Fibroblast of peridontal ligament (primary cell): ENCODE data around the gene OTOP3.
"Not testable (repeated sequence)": the region's sequence is repeated elsewhere in the genome, so short reads cannot be mapped to it uniquely, and the experiment has no call there.

Experiments used
- DNase-seq: peaks from one replicate; pipeline ENCODE4 v3.0.0-alpha.2; 2010; ENCODE audit errors: extremely low read depth

OTOP3 gene, protein sequence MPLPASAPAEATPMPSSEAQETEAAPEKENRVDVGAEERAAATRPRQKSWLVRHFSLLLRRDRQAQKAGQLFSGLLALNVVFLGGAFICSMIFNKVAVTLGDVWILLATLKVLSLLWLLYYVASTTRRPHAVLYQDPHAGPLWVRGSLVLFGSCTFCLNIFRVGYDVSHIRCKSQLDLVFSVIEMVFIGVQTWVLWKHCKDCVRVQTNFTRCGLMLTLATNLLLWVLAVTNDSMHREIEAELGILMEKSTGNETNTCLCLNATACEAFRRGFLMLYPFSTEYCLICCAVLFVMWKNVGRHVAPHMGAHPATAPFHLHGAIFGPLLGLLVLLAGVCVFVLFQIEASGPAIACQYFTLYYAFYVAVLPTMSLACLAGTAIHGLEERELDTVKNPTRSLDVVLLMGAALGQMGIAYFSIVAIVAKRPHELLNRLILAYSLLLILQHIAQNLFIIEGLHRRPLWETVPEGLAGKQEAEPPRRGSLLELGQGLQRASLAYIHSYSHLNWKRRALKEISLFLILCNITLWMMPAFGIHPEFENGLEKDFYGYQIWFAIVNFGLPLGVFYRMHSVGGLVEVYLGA

DNA sequence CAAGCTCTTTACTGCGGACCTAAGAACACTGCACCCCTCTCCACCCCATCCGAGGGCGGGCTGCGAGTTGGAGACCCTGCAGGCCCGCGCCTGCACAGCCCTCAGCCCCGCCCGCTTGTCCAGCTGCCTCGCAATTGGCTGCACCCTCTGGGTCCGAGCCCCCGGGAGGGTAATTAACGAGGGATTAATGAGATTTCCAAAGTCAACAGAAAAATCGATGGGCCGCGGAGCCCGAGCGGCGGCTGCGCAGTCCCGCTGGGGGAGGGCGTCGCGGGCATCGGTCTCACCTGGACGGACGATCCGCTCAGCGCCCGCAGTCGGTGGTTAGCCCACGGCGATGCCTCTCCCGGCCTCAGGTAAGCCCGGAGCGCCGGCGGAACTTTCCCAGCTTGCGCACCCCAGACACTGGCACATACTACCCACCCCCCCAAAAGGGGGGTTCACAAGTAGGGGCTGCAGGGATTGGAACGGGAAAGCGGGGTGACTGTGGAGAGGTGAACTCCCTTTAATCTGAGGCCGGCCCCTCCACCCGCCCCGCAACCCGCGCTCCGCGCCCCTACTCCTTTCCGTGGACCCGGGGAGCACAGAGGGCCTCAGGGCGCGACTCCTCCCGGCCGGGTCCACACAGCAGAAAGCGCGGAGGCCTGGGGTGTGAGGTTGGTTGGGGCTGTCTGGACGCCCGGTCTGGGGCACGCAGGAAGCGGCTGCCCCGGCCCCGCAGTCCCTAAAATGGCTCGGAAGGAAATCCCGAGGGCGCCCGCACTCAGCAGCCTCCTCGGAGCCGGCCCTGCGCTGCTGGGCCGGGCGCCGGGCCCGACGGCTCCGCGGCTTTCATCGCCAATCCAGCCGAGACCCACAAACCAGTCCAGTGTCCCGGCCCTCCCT, at the start of gene OTOP3:
Gene OTOP3 (plus strand): TSS at position 314 of the 885 bp plus-strand sequence. CDS start 24 bp downstream, at position 338.
- no peak for DNase-seq

DNA sequence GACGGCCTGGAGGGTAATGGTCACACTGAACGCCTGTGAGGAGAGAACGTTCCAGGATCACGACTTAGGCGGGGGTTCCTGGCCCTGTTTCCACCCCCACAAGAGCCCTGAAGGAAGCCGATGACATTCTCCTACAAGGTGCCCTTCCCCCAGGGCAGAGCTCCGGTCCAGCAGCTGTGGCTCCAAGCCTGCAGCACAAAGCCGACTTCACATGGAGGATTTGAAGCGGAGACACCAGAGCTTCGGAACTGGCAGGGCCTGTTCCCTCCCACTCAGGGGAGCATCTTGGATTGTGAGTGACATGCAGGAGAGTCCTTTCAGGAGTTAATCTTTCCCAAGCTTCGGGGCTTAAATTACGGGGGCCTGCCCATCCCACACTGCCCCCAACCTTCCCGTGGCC, 47.2 kb upstream of the OTOP3 start:
- no peak for DNase-seq

DNA sequence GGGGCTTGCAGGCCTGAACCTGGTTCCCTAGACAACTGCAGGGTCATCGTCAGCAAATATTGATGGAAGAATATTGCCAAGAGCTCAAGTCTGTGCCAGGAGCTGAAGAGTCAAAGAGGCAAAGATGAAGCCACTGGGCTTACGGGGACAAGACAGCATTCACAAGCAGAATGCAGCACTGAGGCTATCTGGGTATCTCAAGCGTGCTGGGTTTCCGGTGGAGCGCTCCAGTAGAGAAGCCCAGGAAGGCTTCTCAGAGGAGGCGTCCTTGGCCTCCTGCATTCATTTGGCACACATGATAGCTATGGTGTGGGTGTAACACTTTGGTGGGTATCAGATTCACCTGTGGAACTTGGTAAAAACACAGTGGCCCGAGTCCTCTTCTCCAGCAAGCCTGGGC, 45.1 kb upstream of the OTOP3 start:
- DNase-seq: no peak

DNA sequence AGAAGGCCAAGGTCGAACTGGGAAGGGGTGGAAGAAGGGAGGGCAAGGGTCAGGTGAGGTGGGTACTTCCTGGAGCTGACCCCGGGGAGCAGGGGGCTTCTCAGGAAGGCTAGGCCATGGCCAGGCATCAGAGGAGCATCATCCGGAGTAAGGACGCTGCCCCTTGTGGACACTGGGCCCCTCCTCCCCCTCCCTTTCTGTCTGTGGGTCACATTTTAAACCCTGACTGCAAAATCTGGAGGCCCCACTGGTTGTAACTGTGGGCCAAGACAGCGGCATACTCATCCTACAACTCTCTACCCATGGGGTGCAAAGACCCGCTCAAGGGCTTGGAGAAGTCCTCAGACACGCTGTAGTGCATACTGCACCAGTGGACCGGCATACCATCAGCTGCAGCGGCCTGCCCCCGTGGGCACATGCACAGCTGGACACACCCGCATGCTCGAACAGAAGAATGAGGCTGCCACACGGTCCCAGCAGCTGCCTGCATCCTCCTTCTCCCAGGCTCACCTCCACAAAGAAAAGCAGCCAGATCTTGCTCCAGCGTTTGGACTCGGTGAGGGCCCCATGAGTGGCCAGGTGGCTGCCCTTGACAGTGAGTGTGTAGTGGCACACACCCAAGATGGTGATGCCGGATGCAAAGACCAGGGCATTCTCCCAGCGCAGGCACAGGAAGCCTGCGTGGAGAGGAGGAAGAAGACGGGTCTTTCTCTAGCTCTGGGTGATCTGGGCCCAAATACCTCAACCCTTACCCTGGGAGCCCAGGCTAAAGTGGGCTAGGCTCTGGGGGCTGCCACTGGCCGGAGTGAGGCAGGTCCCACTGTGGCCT, 43.5 kb upstream of the OTOP3 start:
- DNase-seq: no peak

DNA sequence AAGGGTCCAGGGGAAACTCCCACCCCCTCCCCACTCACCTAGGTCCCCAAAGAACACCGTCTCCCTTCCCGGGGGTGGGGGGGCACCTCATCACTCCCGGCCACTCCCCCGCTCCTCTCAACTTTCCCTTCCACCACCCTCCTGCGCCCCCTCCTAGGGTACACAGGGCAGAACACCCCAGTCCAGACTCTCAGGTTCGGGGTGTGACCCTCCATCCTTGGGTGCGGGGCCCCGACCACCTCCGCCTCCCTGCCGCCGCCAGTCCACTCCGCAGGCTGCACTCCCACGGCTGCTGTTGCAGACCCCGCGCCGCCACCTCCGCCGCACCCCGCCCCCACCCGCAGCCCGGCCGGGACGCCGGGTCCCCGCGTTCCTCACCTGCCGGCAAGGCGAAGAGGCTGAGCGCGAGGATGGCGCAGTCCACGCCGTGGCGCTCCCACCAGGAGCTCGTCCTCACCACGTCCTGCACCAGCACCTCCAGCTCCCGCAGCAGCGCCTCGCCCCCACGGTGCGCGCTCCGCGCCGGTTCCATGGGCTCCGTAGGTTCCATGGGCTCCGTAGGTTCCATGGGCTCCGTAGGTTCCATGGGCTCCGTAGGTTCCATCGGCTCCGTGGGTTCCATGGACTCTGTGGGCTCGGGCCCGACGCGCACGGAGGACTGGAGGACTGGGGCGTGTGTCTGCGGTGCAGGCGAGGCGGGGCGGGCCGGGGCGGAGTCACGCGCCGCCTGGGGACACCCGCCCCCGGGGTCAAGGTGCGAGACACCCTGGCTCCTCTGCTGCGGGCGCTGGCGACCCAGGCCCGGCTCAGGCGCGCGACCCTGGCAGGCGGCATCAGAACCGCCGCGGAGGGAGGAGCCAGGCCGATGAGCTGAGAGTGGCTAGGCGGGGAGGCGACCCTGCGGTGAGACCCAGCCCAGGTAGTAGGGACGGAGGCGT, 42.5 kb upstream of the OTOP3 start, which contains the start of gene FADS6:
Gene FADS6 (minus strand): TSS at position 660 of the 938 bp plus-strand sequence. CDS start 38 bp downstream, at position 622.
- DNase-seq: no peak

DNA sequence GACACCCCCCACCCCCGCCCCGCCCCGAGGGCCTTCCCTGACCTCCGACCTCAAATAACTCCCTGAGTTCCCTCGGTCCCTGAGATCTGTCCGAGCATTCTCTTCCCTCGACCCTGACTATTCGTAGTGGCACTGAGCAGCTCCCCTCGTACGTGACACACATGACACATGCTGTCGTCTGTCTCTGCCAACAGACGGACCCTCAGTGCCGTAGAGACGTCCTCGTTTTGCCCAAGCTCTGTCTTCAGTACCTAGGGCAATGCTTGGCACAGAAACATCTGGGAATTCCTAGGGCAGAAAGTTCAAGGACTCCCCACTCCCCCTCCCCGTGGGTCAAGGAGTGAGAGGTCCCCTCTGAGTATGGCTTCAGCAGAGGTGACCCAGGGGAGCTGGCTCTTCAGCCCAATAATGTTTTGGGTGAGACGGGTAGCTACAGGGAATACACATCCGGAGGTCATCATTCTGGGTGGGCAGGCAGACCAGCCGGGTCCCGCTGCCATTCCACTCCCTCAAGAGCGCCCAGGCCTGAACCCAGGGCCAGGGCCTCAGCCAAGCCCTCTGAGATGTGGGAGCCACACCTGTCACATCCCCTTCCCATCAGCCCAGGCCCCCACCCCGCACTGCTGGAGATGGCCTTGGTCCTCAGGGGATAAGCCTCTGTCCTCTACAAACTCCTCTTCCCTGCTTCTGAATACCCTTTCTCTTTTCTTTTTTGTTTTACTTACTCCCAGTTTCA, 41.6 kb upstream of the OTOP3 start:
- DNase-seq: no peak

DNA sequence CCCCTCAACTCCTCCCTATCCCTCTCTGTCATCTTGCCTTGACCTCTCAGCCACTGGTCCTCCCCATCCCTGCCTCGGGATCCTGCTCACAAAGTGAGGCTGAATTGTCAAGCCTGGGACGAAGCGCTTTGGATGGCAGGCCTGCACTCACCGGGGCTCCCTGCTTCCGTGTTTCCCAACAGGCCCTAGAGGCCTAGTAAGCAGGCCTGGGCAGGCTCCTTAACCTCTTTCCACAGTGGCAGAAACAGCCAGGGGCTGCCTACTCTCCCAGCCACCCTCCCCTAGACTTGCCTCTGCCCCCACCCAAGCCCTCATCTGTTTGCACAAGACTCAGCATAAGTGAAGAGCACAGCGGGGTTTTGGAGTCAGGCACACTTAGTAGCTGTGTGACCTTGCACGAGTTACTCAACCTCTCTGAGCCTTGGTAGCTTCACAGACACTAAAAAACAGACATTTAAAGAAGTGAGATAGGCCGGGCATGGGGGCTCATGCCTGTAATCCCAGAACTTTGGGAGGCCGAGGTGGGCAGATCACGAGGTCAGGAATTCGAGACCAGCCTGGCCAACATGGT, 37.2 kb upstream of the OTOP3 start:
- DNase-seq: no peak

DNA sequence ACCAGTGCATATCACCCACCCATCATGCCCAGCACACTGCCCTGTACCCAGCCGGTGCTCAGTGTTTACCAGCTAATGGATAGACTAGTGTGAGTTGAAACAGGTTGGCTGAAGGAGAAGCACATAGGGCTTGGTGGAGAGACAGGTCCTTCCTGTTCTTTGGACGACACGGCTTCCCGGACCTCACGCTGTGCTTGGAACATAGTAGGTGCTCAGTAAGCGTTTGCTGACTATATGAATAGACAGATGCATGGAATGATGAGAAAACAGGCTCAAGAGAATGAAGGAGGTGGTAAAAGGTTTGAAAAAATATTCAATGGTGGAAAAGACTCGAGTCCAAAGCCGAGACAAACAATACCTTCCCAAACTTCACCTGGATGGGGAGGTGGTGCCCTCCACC, 35.5 kb upstream of the OTOP3 start:
- DNase-seq: no peak

DNA sequence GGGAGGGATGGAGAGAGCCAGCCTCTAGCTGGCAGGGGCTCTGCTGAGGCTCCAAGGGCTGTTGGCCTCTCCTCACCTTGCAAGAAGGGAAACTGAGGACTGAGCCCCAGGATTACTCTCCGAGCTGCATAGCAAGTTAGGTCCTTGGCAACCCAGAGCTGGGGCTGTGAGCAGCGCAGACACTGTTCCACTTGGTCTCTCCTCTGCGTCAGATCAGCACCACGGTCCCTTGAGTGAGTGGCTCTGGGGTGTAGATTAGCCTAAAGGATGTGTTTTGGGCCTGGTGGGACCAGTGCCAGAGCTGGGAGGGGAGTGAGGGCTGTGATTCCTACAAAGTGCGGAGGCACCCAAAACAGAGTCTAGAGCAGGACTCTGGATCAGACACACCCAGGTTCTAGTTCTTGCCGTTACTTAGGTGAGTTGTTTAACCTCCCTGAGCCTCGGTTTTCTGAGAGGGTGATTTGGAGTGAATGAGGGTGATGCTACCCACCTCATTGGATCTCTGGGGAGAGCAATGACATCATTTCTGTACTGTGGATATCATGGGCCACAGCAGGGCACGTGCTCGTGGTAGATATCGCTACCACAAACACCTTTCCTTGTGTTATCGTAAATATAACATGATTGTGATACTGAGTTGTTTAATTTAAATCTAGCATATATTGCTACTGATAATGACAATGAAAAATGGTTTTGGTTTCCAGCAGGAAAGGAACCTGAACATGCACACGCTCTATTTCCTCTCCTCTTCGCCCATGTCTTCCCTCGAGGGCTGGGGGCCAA, 34.2 kb upstream of the OTOP3 start:
- no peak for DNase-seq

DNA sequence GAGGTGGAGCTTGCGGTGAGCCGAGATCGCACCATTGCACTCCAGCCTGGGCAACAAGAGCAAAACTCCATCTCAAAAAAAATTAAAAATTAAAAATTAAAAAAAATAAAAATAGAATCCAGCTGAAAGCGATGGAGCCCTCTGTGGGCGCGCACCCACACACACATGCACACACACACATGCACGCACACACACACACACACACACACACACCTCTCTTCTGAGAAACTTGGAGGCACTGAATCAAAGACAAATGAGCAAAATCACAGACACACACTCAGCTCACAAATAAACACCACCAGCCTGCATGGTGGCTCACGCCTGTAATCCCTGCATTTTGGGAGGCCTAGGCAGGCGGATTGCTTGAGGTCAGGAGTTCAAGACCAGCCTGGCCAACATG, 32.7 kb upstream of the OTOP3 start:
- DNase-seq: no peak

DNA sequence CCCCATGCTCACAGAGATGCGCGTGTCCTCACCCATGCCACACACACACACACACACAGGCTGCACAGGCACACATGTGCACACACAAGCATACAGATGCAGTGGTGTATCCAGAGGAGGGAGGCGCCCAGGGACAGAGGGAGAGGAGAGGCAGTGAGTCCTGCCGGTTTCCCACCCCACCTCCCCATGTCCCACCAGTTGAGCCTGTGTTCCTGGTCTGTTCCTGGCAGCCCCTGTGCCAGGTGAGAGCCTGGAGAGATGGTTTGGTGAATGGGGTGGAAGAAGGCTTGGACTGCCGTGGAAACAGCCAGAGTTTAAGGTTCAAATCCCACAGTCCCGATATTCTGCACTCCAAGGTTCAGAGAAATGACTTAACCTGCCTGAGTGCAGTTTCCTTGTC, 32.0 kb upstream of the OTOP3 start:
- no peak for DNase-seq

DNA sequence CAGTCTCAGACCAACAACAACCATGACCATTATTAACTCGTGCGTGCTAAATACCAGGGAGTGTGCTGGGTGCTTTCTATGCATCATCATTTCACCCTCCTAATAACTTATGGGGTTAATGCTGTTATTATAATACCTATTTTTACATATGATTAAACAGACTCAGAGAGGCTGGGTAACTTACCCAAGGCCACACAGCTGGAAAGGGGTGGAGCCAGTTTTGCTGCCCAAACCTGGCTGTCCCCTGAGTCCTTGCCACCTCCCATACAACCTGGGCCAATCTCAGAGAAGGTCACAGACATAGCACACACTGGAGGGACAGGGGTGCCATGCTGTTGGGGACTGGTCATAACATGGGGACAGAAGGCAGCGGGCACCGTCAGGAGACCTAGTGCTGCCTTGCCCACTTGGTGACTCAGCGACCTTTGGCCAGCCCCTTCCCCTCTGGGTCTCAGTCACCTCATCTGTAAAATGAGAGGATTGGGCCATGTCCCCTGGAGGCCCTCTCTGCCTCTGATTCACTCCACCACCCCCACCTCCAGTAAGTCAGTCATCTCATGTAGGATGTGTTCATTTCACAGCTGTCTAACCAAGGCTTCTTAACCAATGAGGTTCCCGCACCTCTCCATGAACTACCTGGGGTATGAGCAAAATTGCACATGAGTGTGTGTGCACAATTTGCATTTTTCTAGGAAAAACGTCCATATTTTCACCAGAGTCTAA, 30.9 kb upstream of the OTOP3 start:
- DNase-seq: no peak

DNA sequence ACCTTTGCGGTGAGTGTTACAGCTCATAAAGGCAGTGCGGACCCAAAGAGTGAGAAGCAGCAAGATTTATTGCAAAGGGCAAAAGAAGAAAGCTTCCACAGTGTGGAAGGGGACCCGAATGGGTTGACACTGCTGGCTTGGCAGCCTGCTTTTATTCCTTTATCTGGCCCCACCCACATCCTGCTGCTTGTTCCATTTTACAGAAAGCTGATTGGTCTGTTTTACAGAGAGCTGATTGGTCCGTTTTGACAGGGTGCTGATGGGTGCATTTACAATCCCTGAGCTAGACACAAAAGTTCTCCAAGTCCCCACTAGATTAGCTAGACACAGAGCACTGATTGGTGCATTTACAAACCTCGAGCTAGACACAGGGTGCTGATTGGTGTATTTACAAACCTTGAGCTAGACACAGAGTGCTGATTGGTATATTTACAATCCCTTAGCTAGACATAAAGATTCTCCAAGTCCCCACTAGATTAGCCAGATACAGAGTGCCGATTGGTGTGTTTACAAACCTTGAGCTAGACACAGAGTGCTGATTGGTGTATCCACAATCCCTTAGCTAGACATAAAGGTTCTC, 29.4 kb upstream of the OTOP3 start:
- not testable (repeated sequence) for DNase-seq

DNA sequence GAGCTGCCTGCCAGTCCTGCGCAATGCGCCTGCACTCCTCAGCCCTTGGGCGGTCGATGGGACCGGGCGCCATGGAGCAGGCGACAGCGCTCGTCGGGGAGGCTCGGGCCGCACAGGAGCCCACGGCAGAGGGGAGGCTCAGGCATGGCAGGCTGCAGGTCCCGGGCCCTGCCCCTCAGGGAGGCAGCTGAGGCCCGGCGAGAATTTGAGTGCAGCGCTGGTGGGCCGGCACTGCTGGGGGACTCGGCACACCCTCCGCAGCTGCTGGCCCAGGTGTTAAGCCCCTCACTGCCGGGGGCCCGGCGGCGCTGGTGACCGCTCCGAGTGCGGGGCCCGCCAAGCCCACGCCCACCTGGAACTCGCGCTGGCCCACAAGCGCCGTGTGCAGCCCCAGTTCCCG, 28.7 kb upstream of the OTOP3 start:
- DNase-seq: no peak

DNA sequence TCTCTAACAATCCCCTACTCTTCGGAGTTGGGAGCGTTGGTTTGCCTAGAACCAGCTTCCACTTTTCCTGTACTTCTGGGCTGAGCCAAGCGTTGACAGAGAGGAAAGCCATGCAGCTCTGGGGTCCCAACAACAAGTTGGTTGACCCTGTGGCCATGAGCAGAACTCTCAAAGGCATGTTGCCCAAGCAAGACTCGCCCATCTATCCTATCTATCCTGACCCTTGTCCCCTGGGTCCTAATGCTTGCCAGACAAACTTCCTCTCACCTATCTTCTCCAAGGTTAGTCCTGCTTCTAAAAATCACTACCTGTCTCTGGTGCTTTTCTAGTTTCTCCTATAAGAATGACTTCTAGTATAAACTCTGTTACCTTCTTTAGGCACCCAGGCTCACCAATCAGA, 26.6 kb upstream of the OTOP3 start:
- not testable (repeated sequence) for DNase-seq

DNA sequence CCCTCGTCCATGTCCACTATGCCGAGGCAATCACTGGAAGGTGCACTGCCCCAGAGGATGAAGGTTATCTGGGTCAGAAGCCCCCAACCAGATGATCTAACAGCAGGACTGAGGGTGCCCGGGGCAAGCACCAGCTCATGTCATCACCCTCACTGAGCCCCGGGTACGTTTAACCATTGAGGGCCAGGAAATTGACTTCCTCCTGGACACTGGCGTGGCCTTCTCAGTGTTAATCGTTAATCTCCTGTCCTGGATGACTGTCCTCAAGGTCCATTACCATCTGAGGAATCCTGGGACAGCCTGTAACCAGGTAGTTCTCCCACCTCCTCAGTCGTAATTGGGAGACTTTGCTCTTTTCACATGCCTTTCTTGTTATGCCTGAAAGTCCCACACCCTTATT, 24.3 kb upstream of the OTOP3 start:
- not testable (repeated sequence) for DNase-seq

DNA sequence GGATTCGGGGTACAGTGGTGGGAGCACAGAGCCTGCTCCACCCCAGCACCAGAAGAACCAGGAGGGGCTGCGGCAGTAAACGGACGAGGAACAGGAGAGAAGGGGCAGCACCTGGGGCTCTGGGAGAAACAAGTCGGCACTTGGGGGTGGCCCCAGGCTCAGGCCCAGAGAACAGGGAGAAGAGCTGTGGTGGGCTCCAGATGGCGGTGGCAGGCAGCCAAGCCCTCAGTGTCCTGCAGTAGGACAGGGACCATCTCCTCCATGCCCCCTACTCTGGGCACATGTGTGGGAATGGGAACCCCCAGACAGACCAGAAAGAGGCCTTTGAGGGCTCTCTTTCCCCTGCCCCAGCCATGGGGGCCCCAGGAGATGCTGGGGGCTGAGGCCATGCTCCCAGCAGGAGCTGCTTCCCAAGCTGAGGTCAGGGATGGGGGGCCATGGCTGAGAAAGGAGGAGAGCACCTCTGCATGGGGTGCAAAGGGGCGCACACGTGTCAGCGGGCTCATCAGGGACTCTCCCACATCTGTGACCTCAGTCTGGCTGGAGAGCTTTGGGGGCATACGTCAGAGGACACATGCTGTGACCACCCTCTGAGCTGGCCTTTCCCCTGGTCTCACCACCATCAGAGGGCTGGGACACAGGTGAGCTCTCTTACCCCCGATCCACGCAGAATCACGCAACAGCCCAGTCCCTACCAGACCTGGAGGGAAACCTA, 19.4 kb upstream of the OTOP3 start:
- no peak for DNase-seq
